ENCODE measurements around the gene CPSF4L.

Gene CPSF4L

GRCh38 chr17:73214008-73214407 lies 47.7 kb downstream of the CPSF4L start:
- Mint-ChIP-seq H3K4me1 (ENCODE audit: low read depth) (peaks cover 56% of the 10 kb centered on the region), H3K36me3 (ENCODE audit: low read depth) (peaks cover 40% of the 10 kb centered on the region), H3K9me3 (no peaks in the 10 kb centered on the region), H3K27me3 (no peaks in the 10 kb centered on the region), H3K4me3 (no peak overlapping the region), H3K27ac (no peak overlapping the region)

- Mint-ChIP-seq H3K9me3 (no peaks in the 10 kb centered on the region), H3K27ac (peak overlapping the region; percentile 78), H3K36me3 (ENCODE audit: low read depth) (peaks cover 56% of the 10 kb centered on the region), H3K4me1 (ENCODE audit: low read depth) (peaks cover 50% of the 10 kb centered on the region), H3K4me3 (peak overlapping the region; percentile 51), H3K27me3 (no peaks in the 10 kb centered on the region)
These were observed 49.9 kb downstream of the CPSF4L start for GRCh38 chr17:73211745-73212144.

GRCh38 chr17:73210002-73210678 lies 51.5 kb downstream of the CPSF4L start:
- Mint-ChIP-seq H3K36me3 (ENCODE audit: low read depth) (peaks cover 62% of the 10 kb centered on the region), H3K4me1 (ENCODE audit: low read depth) (peaks cover 48% of the 10 kb centered on the region), H3K9me3 (no peaks in the 10 kb centered on the region), H3K4me3 (no peak overlapping the region), H3K27me3 (no peaks in the 10 kb centered on the region), H3K27ac (peak overlapping the region; percentile 81)

- peaks cover 48% of the 10 kb centered on the region for H3K4me1 Mint-ChIP-seq (ENCODE audit: low read depth)
- no peaks in the 10 kb centered on the region for H3K9me3 Mint-ChIP-seq
- peaks cover 59% of the 10 kb centered on the region for H3K36me3 Mint-ChIP-seq (ENCODE audit: low read depth)
- H3K27me3 Mint-ChIP-seq: no peaks in the 10 kb centered on the region
- no peak overlapping the region for H3K27ac Mint-ChIP-seq
- no peak overlapping the region for H3K4me3 Mint-ChIP-seq
These were observed 52.2 kb downstream of the CPSF4L start for GRCh38 chr17:73209436-73209835.

DNA sequence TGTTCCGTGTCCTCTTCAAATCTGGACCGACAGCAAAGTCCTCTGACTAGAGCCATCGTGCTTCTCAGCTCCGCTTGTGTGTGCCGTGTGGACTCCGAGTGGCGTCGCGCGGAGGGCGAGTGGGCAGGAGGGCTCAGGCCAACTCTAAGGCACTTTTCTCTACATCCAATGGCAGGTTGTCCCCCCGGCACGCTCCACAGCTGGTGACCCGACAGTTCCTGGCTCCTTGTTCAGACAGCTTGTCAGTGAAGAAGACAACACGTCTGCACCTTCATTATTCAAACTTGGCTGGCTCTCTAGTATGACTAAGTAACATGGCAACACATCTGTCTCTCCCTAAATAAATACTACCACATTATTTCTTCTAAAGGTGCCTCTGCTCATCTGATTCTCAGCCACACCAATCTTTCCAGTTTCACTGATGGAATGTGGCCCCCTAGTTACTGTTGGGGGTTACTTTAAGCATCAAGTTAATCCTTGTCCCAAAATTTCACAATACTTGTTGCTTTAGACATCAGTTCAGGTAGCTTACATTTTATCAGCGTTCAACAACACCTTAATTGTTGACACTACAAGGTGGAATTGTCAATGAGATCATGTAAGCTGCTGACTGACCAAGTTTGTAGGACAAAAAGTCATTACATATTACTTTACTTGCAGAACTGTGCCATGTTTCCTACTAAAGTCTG lies 53.4 kb downstream of the CPSF4L start:
- Mint-ChIP-seq H3K4me3 (no peak overlapping the region), H3K36me3 (ENCODE audit: low read depth) (peaks cover 71% of the 10 kb centered on the region), H3K4me1 (ENCODE audit: low read depth) (peaks cover 54% of the 10 kb centered on the region), H3K9me3 (no peaks in the 10 kb centered on the region), H3K27me3 (no peaks in the 10 kb centered on the region), H3K27ac (peak overlapping the region; percentile 54)

DNA sequence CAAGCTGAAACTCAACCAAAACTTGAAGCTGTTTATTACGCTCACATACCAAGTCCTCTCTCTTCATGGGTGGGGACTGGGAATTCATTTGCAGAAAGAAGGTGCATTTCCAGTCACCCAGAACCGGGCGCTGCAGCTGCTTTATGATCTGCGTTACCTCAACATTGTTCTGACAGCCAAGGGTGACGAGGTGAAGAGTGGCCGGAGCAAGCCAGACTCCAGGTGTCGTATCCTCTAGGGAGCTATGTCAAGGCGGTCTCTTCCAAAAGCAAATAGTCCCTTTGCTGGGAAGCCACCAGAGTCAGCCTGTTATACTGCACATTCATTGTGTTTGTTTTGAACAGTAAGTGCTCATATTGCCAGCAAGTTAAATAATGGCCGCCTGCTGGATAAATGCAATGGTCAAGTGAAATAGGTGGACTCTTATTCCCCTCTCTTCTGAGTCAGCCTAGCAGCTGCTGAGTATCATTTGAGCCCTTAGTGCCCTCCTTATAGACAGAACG lies 56.2 kb downstream of the CPSF4L start:
- Mint-ChIP-seq H3K4me1 (ENCODE audit: low read depth) (peaks cover 44% of the 10 kb centered on the region), H3K27ac (no peak overlapping the region), H3K36me3 (ENCODE audit: low read depth) (peaks cover 89% of the 10 kb centered on the region)

GRCh38 chr17:73203788-73204479 lies 57.7 kb downstream of the CPSF4L start:
- H3K9me3 Mint-ChIP-seq: no peaks in the 10 kb centered on the region
- H3K27me3 Mint-ChIP-seq: no peaks in the 10 kb centered on the region
- H3K4me3 Mint-ChIP-seq: peak overlapping the region; percentile 12
- peaks cover 87% of the 10 kb centered on the region for H3K36me3 Mint-ChIP-seq (ENCODE audit: low read depth)
- H3K4me1 Mint-ChIP-seq (ENCODE audit: low read depth): peaks cover 32% of the 10 kb centered on the region
- H3K27ac Mint-ChIP-seq: peak overlapping the region; percentile 65

More for the DNA sequence above, 56.2 kb downstream of the CPSF4L start:
- no peak overlapping the region for H3K4me3 Mint-ChIP-seq
- H3K27me3 Mint-ChIP-seq: no peaks in the 10 kb centered on the region
- H3K9me3 Mint-ChIP-seq: no peaks in the 10 kb centered on the region

DNA sequence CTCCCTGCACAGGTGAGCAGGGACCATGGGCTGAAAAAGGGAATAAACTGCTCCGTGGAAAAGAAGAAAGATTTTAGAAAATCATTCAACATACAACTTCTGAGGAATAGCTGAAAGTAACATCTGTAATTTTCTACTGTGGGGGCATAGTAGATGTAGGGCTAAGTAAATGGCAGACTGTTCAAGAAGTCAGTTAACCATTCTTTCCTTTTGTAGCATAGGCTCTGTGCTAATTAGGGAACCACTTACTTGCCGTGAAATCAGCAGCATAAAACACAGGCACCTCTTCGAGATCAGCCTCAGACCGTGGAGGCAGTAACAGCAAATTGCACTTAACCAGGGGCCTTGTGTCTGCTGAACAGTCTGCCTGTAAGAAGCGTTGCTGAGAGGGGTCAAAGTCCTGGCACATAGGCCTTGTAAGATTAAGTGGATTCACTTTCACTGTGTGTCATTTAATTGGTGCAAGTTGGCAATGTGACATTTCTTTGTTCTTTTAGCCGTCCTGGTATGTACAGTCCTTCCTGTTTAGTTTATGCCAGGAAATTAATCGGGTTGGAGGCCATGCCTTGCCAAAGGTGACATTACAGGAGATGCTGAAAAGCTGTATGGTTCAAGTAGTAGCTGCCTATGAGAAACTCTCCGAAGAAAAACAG lies 58.4 kb downstream of the CPSF4L start:
- Mint-ChIP-seq H3K27me3 (no peaks in the 10 kb centered on the region), H3K9me3 (no peaks in the 10 kb centered on the region), H3K4me3 (no peak overlapping the region), H3K4me1 (ENCODE audit: low read depth) (peaks cover 32% of the 10 kb centered on the region), H3K27ac (peak overlapping the region; percentile 65), H3K36me3 (ENCODE audit: low read depth) (peaks cover 85% of the 10 kb centered on the region)

- H3K36me3 Mint-ChIP-seq (ENCODE audit: low read depth): peaks cover 87% of the 10 kb centered on the region
- H3K27ac Mint-ChIP-seq: peak overlapping the region; percentile 42
These were observed 60.2 kb downstream of the CPSF4L start for GRCh38 chr17:73201215-73202069.

GRCh38 chr17:73200476-73200875 lies 61.2 kb downstream of the CPSF4L start:
- H3K36me3 Mint-ChIP-seq (ENCODE audit: low read depth): peaks cover 82% of the 10 kb centered on the region
- no peak overlapping the region for H3K27ac Mint-ChIP-seq
- no peak overlapping the region for H3K4me3 Mint-ChIP-seq
- H3K9me3 Mint-ChIP-seq: no peaks in the 10 kb centered on the region
- peaks cover 31% of the 10 kb centered on the region for H3K4me1 Mint-ChIP-seq (ENCODE audit: low read depth)
- no peaks in the 10 kb centered on the region for H3K27me3 Mint-ChIP-seq

More at GRCh38 chr17:73201215-73202069, 60.2 kb downstream of the CPSF4L start:
- H3K27me3 Mint-ChIP-seq: no peaks in the 10 kb centered on the region
- H3K4me1 Mint-ChIP-seq (ENCODE audit: low read depth): peaks cover 32% of the 10 kb centered on the region
- H3K9me3 Mint-ChIP-seq: no peaks in the 10 kb centered on the region
- H3K4me3 Mint-ChIP-seq: no peak overlapping the region

GRCh38 chr17:73199751-73200317 lies 61.8 kb downstream of the CPSF4L start:
- Mint-ChIP-seq H3K4me3 (no peak overlapping the region), H3K27ac (no peak overlapping the region), H3K27me3 (no peaks in the 10 kb centered on the region), H3K9me3 (no peaks in the 10 kb centered on the region), H3K4me1 (ENCODE audit: low read depth) (peaks cover 29% of the 10 kb centered on the region), H3K36me3 (ENCODE audit: low read depth) (peaks cover 77% of the 10 kb centered on the region)

GRCh38 chr17:73198930-73199260 lies 62.8 kb downstream of the CPSF4L start:
- Mint-ChIP-seq H3K27me3 (no peaks in the 10 kb centered on the region), H3K4me3 (no peak overlapping the region), H3K36me3 (ENCODE audit: low read depth) (peaks cover 71% of the 10 kb centered on the region), H3K9me3 (no peaks in the 10 kb centered on the region), H3K27ac (no peak overlapping the region), H3K4me1 (ENCODE audit: low read depth) (peaks cover 27% of the 10 kb centered on the region)
